Measurements from ENCODE around the gene GCN1. TPM values are rescaled to one million over a fixed set of nuclear protein-coding genes. Genes with fewer than 3 reads are reported as not detected.

GCN1 gene
- total and polyA plus RNA-seq, 2 donors (not counting 3 experiments of a cell fraction or from before 2014, with no cell fraction given) = 30.1 to 101 TPM

DNA sequence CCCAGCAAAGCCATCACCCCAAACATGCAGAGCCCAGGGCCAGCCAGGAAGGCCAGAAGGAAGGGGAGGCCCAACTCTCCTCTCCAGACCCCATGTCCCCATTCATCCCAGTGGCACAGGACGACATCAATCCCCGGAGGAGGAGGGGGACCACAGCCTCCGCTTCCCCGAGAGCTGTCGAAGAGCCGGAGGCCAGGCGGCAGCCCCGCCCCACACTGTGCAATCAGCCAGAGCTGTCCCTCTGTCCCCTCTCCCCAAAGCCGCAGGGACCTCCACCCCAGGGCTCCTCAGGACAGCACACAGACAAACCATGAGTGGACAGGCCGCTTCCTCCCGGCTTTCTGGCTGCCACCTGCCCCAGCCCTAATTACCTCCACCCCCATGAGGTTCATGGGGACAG lies 94.8 kb downstream of the GCN1 start:
- H4K20me1 ChIP-seq (replicated peaks; ENCODE audit: control insufficient read depth, extremely low read depth, insufficient read depth, low read length) = no peaks in the 10 kb centered on the region
- FAIRE-seq (no peak), DNase-seq (ENCODE audit: low read depth, low spot score) (no peak)
- POLR2A ChIA-PET = interaction anchor here (1.2 kb wide), 1 partner anchor 12 kb away, joined by 3 read pairs; no protein-coding TSS in a partner anchor
- H3K4me2 ChIP-seq (ENCODE audit: insufficient read depth, low read length) = no peak overlapping the region
- H3K9me1 ChIP-seq (replicated peaks; ENCODE audit: control insufficient read depth, extremely low read depth, insufficient read depth, low read length) = no peaks in the 10 kb centered on the region
- H3K36me3 ChIP-seq (ENCODE audit: control insufficient read depth in 2 of 2, extremely low read depth in 1 of 2, insufficient read depth in 2 of 2, low read length in 2 of 2) = peaks cover 5 to 45% of the 10 kb centered on the region in 2 experiments
- no peak overlapping the region for H3K9ac ChIP-seq (replicated peaks; ENCODE audit: extremely low read depth, insufficient read depth, low read length)
- no peaks in the 10 kb centered on the region for H3K4me1 ChIP-seq (ENCODE audit: control insufficient read depth, extremely low read depth, insufficient read depth, low read length)
- dilution Hi-C loops (cut with MboI; ENCODE audit: extremely low pct_ligation_motif_present, low sequenced_read_pairs) = no loop called here
- H3K27me3 ChIP-seq (ENCODE audit: control insufficient read depth in 2 of 2, insufficient read depth in 2 of 2, low read length in 2 of 2) = no peaks in the 10 kb centered on the region
- no peak for TF ChIP-seq JUN (IDR thresholded peaks at IDR 0.05; ENCODE audit: borderline replicate concordance, insufficient read depth, insufficient read length, low read depth)
- intact Hi-C loops (cut with micrococcal nuclease) = no loop called here
- BruUV-seq (replicated peaks) = no TSS peak
- CTCF ChIA-PET = interaction anchor here (0.9 kb wide), 1 partner anchor 13 kb away, joined by 4 read pairs; no protein-coding TSS in a partner anchor
- H3K27ac ChIP-seq (ENCODE audit: insufficient read depth, low read depth, low read length) = no peak overlapping the region
- no peak overlapping the region for H2AFZ ChIP-seq (ENCODE audit: low read depth, low read length)
- H3K4me3 ChIP-seq (replicated peaks in 1 of 3; ENCODE audit: insufficient read depth in 1 of 3, low read depth in 1 of 3, low read length in 3 of 3) = no peak overlapping the region
- peaks cover 52% of the 10 kb centered on the region for H3K79me2 ChIP-seq (ENCODE audit: control insufficient read depth, insufficient read depth, low read length)
- H3K9me3 ChIP-seq (replicated peaks; ENCODE audit: control insufficient read depth, insufficient read depth, low read length) = no peaks in the 10 kb centered on the region

DNA sequence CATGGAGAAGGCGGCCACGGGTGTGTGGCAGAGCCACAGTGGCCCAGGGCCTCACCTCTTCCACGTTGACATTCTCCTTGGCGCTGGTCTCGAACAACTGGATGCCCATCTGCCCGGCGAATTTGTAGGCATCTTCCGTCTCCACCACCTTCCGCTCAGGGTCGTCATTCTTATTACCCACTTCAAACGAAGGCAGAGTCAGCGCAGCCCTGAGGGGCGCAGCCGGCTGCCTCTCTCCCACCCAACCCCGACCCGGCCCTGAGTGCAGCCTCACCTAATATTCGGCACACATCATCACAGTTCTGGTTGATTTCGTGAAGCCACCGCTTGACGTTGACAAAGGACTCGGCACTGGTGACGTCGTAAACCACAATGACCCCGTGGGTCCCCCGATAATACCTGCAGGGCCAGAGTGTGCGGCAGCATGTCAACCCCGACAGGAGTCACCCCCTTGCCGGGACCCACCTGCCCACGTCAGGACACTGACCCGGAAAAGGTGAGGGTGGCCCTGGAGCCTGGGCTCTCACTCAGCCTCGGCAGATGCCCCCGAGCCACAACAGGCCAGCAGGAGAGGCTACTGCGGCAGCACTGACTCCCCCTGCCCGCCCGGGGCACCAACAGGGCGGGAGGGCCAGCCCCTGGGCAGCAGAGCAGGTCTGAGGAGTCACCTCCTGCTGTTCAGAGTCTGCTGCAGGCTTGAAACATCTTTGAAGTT lies 95.6 kb downstream of the GCN1 start:
- Histone ChIP-seq H3K79me2 (ENCODE audit: control insufficient read depth, insufficient read depth, low read length) (peaks cover 45% of the 10 kb centered on the region), H4K20me1 (replicated peaks; ENCODE audit: control insufficient read depth, extremely low read depth, insufficient read depth, low read length) (no peaks in the 10 kb centered on the region), H3K4me1 (ENCODE audit: control insufficient read depth, extremely low read depth, insufficient read depth, low read length) (no peaks in the 10 kb centered on the region), H2AFZ (ENCODE audit: low read depth, low read length) (no peak overlapping the region), H3K9ac (replicated peaks; ENCODE audit: extremely low read depth, insufficient read depth, low read length) (no peak overlapping the region), H3K27me3 (ENCODE audit: control insufficient read depth in 2 of 2, insufficient read depth in 2 of 2, low read length in 2 of 2) (no peaks in the 10 kb centered on the region), H3K9me1 (replicated peaks; ENCODE audit: control insufficient read depth, extremely low read depth, insufficient read depth, low read length) (no peaks in the 10 kb centered on the region), H3K4me2 (ENCODE audit: insufficient read depth, low read length) (no peak overlapping the region), H3K36me3 (ENCODE audit: control insufficient read depth in 2 of 2, extremely low read depth in 1 of 2, insufficient read depth in 2 of 2, low read length in 2 of 2) (peaks cover 5 to 46% of the 10 kb centered on the region in 2 experiments), H3K27ac (ENCODE audit: insufficient read depth, low read depth, low read length) (no peak overlapping the region), H3K4me3 (replicated peaks in 1 of 3; ENCODE audit: insufficient read depth in 1 of 3, low read depth in 1 of 3, low read length in 3 of 3) (no peak overlapping the region), H3K9me3 (replicated peaks; ENCODE audit: control insufficient read depth, insufficient read depth, low read length) (no peaks in the 10 kb centered on the region)
- TF ChIP-seq JUN (IDR thresholded peaks at IDR 0.05; ENCODE audit: borderline replicate concordance, insufficient read depth, insufficient read length, low read depth) (no peak), FOS (IDR thresholded peaks at IDR 0.05; ENCODE audit: borderline replicate concordance, insufficient read depth, low read length) (no peak), POLR2AphosphoS5 (IDR thresholded peaks at IDR 0.05; ENCODE audit: insufficient read depth, low read depth, low read length) (no peak), MYC (IDR thresholded peaks at IDR 0.05; ENCODE audit: low read depth, low read length) (no peak), GATA2 (IDR thresholded peaks at IDR 0.05; ENCODE audit: insufficient read depth, insufficient read length, low read depth, low read length) (no peak), MAX (IDR thresholded peaks at IDR 0.05; ENCODE audit: insufficient read depth, insufficient read length) (no peak), POLR2A (IDR thresholded peaks at IDR 0.05; ENCODE audit: low read depth, low read length) (no peak), EZH2 (IDR thresholded peaks at IDR 0.05; ENCODE audit: borderline replicate concordance, low read depth, low read length, severe bottlenecking) (no peak)
- TF ChIP-seq, protein P1, sequence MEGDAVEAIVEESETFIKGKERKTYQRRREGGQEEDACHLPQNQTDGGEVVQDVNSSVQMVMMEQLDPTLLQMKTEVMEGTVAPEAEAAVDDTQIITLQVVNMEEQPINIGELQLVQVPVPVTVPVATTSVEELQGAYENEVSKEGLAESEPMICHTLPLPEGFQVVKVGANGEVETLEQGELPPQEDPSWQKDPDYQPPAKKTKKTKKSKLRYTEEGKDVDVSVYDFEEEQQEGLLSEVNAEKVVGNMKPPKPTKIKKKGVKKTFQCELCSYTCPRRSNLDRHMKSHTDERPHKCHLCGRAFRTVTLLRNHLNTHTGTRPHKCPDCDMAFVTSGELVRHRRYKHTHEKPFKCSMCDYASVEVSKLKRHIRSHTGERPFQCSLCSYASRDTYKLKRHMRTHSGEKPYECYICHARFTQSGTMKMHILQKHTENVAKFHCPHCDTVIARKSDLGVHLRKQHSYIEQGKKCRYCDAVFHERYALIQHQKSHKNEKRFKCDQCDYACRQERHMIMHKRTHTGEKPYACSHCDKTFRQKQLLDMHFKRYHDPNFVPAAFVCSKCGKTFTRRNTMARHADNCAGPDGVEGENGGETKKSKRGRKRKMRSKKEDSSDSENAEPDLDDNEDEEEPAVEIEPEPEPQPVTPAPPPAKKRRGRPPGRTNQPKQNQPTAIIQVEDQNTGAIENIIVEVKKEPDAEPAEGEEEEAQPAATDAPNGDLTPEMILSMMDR (IDR thresholded peaks at IDR 0.05; ENCODE audit: extremely low read depth in 1 of 2, insufficient read depth in 1 of 2, low read depth in 1 of 2, low read length in 2 of 2) = no peak
- FAIRE-seq (no peak), DNase-seq (ENCODE audit: low read depth, low spot score) (no peak)
- ChIA-PET POLR2A (no interaction called here), CTCF (no interaction called here)
- intact Hi-C loops (cut with micrococcal nuclease) = no loop called here
- no TSS peak for BruUV-seq (replicated peaks)
- dilution Hi-C loops (cut with MboI; ENCODE audit: extremely low pct_ligation_motif_present, low sequenced_read_pairs) = no loop called here

All from endothelial cell of umbilical vein (primary cell).